ENCODE measurements around the gene KCNAB2.

GRCh38 chr1:6011161-6011945 is 34.3 kb upstream of the KCNAB2 start:
- TF ChIP-seq CTCF (IDR thresholded peaks at IDR 0.05), result no peak
- TF ChIP-seq POLR2A (IDR thresholded peaks at IDR 0.05), result no peak

Data from lower leg skin (tissue), 3 donors.